IPS DF 6.9 (cell line): Measurements from ENCODE around the gene BNC2.

Experiments
- DNase-seq: peaks from one replicate; pipeline ENCODE4 v3.0.0-alpha.2; 2013; ENCODE audit warnings: low read depth, low spot score
- H3K27ac ChIP-seq: one replicate; pipeline ENCODE4 v1.5.1; 2013; ENCODE audit warnings: low read length, control low read depth
- H3K27me3 ChIP-seq: 2 replicates; pipeline ENCODE4 v1.6.1; 2013; ENCODE audit warnings: mild to moderate bottlenecking, low read length; ENCODE audit not compliant: control insufficient read depth, insufficient read depth
- H3K36me3 ChIP-seq: 2 replicates; pipeline ENCODE4 v1.6.1; 2013; ENCODE audit warnings: low read length; ENCODE audit not compliant: control insufficient read depth, insufficient read depth
- H3K4me1 ChIP-seq: 2 replicates; pipeline ENCODE4 v1.6.1; 2013; ENCODE audit warnings: low read length; ENCODE audit not compliant: control insufficient read depth, insufficient read depth
- H3K4me3 ChIP-seq: 2 replicates; pipeline ENCODE4 v1.5.1; 2013; ENCODE audit warnings: mild to moderate bottlenecking, low read length
- H3K9me3 ChIP-seq: 2 replicates; pipeline ENCODE4 v1.6.1; 2013; ENCODE audit warnings: low read length, inconsistent platforms; ENCODE audit not compliant: control insufficient read depth, insufficient read depth
- WGBS: extraction: QIAGEN DNeasy Blood & Tissue Kit; methylation state at CpG from one replicate; pipeline ENCODE4 v1.1.7; 2013; ENCODE audit warnings: mixed read lengths, missing lambda C conversion rate; ENCODE audit not compliant: insufficient read length, insufficient coverage; 5-methylcytosine and 5-hydroxymethylcytosine counted together

Gene BNC2

GRCh38 chr9:16475257-16475656 is 395.2 kb downstream of the BNC2 start:
- no peak for DNase-seq
- Histone ChIP-seq H3K9me3 (no peaks in the 10 kb centered on the region), H3K27ac (no peak overlapping the region), H3K27me3 (no peaks in the 10 kb centered on the region), H3K36me3 (no peaks in the 10 kb centered on the region), H3K4me1 (no peaks in the 10 kb centered on the region), H3K4me3 (no peak overlapping the region)
- WGBS = no CpG with 5 or more reads among the region's 3 CpGs

GRCh38 chr9:16469184-16469583 is 401.3 kb downstream of the BNC2 start:
- Histone ChIP-seq H3K9me3 (no peaks in the 10 kb centered on the region), H3K4me3 (no peak overlapping the region), H3K36me3 (no peaks in the 10 kb centered on the region), H3K27ac (no peak overlapping the region), H3K27me3 (no peaks in the 10 kb centered on the region), H3K4me1 (no peaks in the 10 kb centered on the region)
- DNase-seq = no peak
- no CpG with 5 or more reads among the region's 4 CpGs for WGBS

DNA sequence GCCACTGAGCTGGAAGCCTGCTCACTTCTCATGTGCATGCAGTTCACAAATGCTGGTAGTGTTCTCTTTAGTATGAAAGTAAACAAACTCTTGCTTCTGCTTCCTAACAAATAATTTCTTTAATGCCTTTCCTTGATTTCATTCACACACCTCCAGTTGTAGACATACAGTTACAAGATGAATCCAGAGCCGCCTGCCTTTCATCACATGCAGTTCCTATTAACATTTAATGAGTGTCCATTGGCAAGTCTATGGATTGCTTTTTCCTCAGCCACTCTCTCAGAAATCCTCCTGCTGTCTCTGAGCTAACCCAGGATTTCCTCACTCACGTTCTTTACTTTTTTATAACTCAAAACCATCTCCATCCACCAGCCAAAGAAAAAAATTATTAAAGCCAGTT is 408.6 kb downstream of the BNC2 start:
- no peak overlapping the region for H3K27ac ChIP-seq
- H3K36me3 ChIP-seq = no peaks in the 10 kb centered on the region
- H3K27me3 ChIP-seq = no peaks in the 10 kb centered on the region
- no CpG with 5 or more reads among the region's 2 CpGs for WGBS
- H3K9me3 ChIP-seq = no peaks in the 10 kb centered on the region
- DNase-seq = no peak
- no peak overlapping the region for H3K4me3 ChIP-seq
- peaks cover 2% of the 10 kb centered on the region; the same call in 1 of the 2 replicates for H3K4me1 ChIP-seq

DNA sequence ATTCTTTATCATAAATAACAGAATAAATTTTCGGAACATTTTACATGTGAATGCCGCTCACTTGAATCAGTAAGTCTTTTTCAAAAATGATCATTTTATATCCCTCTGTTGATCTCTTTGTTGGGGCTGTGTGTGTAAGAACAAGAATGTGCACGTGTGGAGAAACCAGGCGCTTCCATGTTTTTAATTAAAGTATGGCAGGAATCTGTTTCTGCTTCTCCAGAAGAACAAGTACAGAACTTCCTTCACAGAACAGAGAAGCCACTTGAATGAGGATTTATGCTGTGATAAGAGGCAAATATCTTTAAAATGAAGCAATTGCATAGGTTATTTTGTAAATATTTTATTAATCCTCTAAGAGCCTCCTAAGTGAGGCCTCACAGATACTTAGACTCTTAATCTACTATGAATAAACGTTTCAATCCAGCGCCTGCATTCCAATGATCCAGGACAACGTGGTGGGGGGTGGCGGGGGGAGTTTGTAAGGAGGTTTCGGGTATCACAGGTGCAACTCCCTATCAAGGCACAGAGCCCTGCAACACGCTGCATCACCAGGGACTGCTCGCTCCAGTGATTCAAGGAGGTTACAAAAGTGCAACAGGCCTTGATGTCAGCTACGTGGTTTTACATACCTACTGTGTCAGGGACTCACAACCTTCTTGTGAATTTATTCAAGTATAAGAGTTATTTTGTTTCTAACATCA is 409.2 kb downstream of the BNC2 start:
- Histone ChIP-seq H3K4me3 (no peak overlapping the region), H3K27ac (no peak overlapping the region), H3K4me1 (peaks cover 2% of the 10 kb centered on the region; the same call in 1 of the 2 replicates), H3K9me3 (no peaks in the 10 kb centered on the region), H3K27me3 (no peaks in the 10 kb centered on the region), H3K36me3 (no peaks in the 10 kb centered on the region)
- WGBS = no CpG with 5 or more reads among the region's 12 CpGs
- DNase-seq = no peak

DNA sequence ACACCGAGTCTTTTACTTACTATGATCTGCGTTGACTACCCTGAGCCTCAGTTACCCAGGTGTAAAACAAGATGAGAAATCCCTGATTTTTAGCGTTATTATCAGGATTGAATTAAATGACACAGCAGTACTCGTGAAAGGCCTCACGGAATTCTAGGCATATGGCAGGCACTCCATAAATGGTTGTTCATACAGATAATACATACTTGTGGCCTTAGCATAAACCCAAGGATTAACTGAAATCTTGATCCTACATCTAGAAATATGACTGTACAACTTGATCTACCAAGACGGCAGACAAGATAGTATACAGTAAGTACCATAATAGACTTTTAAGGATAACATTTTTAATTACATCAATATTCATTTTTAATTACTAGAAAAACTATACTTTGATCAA is 409.8 kb downstream of the BNC2 start:
- Histone ChIP-seq H3K9me3 (no peaks in the 10 kb centered on the region), H3K4me3 (no peak overlapping the region), H3K27me3 (no peaks in the 10 kb centered on the region), H3K36me3 (no peaks in the 10 kb centered on the region), H3K27ac (no peak overlapping the region), H3K4me1 (peaks cover 2% of the 10 kb centered on the region; the same call in 1 of the 2 replicates)
- DNase-seq = no peak
- no CpG with 5 or more reads among the region's 6 CpGs for WGBS

DNA sequence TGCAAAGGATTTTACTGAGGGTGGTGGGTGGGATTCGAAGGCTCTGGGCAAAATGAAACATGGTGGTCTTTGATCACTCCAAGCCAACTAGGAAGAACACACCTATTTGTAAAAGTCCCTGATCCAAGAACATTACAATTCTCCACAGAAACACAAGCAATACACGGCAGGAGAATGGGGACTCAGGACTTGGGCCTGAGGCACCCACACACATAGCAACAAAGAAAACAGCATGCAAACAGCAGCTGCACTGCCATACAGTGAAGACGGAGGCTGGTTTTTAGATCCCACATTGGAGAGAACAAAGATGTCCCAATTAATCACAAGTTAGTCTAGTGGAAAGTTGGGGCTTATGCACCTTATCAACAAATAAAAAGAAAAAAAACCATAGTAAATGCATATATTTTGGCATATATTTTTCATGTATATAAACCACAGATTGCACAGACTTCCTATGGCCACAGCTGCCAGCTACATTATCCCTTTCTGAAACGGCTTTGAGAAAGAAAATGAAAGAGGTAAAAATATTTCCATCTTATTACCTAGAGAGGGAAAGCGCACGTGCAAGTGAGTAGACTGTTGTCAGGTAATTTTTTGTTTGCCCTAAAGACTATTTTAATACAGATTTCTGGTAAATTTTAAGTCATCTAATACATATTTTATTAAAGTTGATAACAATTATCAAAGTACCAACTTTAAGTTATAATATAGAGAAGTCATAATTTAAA is 410.9 kb downstream of the BNC2 start:
- DNase-seq = no peak
- peaks cover 2% of the 10 kb centered on the region; the same call in 1 of the 2 replicates for H3K4me1 ChIP-seq
- H3K27ac ChIP-seq = no peak overlapping the region
- no peak overlapping the region for H3K4me3 ChIP-seq
- WGBS = no CpG with 5 or more reads among the region's 6 CpGs
- no peaks in the 10 kb centered on the region for H3K36me3 ChIP-seq
- no peaks in the 10 kb centered on the region for H3K9me3 ChIP-seq
- no peaks in the 10 kb centered on the region for H3K27me3 ChIP-seq

DNA sequence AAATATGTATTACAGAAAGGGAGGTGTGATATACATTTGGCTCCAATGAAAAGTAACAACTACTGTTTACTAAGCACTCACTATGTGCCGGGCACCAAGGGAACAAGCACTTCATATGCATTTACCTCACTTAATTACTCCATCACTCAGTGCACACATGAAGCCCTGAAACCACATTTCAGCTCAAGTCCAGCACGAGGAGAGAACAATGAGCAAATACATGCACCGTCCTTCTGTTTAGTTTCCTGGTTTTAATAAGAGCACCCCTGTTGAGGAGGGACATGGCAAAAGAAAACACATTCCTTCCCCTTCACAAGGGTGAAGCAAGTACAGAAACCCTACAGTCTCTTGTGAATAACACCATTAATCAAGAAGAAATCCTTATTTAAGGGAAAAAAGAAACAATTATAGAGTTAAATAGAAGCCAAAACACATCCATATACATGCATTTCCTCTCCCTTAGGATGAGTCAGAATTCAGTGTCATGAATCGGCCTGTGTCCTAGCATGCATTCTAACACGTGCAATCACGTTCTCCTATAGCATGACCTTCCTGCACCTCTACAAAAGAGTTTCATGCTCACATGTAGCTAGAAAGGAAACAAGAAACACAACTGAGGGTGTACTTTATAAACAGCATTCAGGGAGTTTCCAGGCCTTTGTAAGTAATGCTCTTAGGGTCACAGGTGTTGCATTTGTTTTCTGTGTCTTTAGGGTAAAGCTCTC is 411.6 kb downstream of the BNC2 start:
- Histone ChIP-seq H3K36me3 (no peaks in the 10 kb centered on the region), H3K27me3 (no peaks in the 10 kb centered on the region), H3K4me3 (no peak overlapping the region), H3K4me1 (peaks cover 2% of the 10 kb centered on the region; the same call in 1 of the 2 replicates), H3K27ac (no peak overlapping the region), H3K9me3 (no peaks in the 10 kb centered on the region)
- DNase-seq = no peak
- no CpG with 5 or more reads among the region's 6 CpGs for WGBS

DNA sequence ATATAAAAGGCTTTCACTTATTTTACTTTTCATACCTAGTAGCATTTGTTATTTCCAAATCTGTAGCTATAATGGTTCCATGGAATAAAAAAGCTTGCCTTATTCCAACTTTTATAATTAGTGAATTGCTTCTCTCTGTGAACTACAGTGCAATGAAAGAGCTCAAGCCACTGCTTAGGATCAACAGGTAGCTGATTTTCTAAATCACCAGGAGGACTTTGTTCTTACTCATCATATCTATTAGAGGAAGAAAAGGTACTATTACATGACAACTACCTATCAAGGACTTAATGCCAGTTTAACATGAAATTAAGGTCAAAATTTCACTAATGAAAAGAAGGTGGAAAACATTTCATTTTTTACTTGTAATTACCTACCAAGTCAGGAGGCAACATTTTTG is 414.6 kb downstream of the BNC2 start:
- no peaks in the 10 kb centered on the region for H3K36me3 ChIP-seq
- no peak overlapping the region for H3K4me3 ChIP-seq
- DNase-seq = no peak
- no peaks in the 10 kb centered on the region for H3K9me3 ChIP-seq
- H3K4me1 ChIP-seq = peaks cover 2% of the 10 kb centered on the region; the same call in 1 of the 2 replicates
- H3K27me3 ChIP-seq = no peaks in the 10 kb centered on the region
- no peak overlapping the region for H3K27ac ChIP-seq

GRCh38 chr9:16453390-16453789 is 417.1 kb downstream of the BNC2 start:
- WGBS = no CpG with 5 or more reads among the region's 3 CpGs
- no peaks in the 10 kb centered on the region for H3K4me1 ChIP-seq
- H3K27ac ChIP-seq = no peak overlapping the region
- H3K27me3 ChIP-seq = no peaks in the 10 kb centered on the region
- no peaks in the 10 kb centered on the region for H3K36me3 ChIP-seq
- H3K9me3 ChIP-seq = no peaks in the 10 kb centered on the region
- DNase-seq = no peak
- no peak overlapping the region for H3K4me3 ChIP-seq

DNA sequence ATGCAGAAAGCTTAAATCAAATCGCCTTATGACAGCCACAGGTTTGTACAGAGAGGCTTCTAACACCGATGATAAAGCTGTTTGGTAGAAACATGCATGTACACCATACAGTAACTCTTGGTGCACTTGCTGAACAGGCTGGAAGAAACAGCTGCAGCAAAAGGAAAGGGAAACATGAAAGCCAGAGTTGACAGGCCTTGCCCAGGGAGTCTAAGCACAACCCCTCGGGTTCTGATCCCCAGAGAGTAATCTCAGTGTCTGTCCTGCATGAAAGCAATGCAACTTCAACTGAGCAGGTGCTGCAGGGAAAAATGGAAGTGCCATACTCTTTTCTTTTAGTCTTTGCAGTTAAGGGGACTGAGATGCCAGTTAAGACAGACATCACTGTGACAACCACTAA is 419.9 kb downstream of the BNC2 start:
- Histone ChIP-seq H3K36me3 (no peaks in the 10 kb centered on the region), H3K4me1 (no peaks in the 10 kb centered on the region), H3K9me3 (no peaks in the 10 kb centered on the region), H3K4me3 (no peak overlapping the region), H3K27me3 (no peaks in the 10 kb centered on the region), H3K27ac (no peak overlapping the region)
- DNase-seq = no peak
- no CpG with 5 or more reads among the region's 3 CpGs for WGBS
